DMS53 treated with DMSO at 0.1 percent for 48 hours (cell line): ENCODE measurements around the gene ACIN1.

Experiments
- DNase-seq: peaks from one replicate; lab custom pipeline; 2025; ENCODE audit not compliant: unreplicated experiment; lab: John Stamatoyannopoulos, UW

The ACIN1 gene

GRCh38 chr14:23105348-23105824, 10.4 kb upstream of the ACIN1 start:
- DNase-seq: no peak

GRCh38 chr14:23104591-23105347, 9.8 kb upstream of the ACIN1 start, which contains the start of gene CIROP:
Gene CIROP (minus strand): TSS chr14:23104989. CDS start chr14:23104920, 69 bp downstream.
- DNase-seq: no peak

- DNase-seq: no peak
Measured at GRCh38 chr14:23104070-23104590, 9.2 kb upstream of the ACIN1 start.

- DNase-seq: no peak
Measured at GRCh38 chr14:23103581-23103980, 8.6 kb upstream of the ACIN1 start.

GRCh38 chr14:23102801-23103200, 7.9 kb upstream of the ACIN1 start:
- DNase-seq: no peak

- no peak for DNase-seq
Measured at GRCh38 chr14:23101986-23102625, 7.2 kb upstream of the ACIN1 start.

- no peak for DNase-seq
Measured at GRCh38 chr14:23101213-23101970, 6.5 kb upstream of the ACIN1 start.

GRCh38 chr14:23099212-23099861, 4.4 kb upstream of the ACIN1 start:
- DNase-seq: no peak

- DNase-seq: no peak
Measured at GRCh38 chr14:23097786-23098185, 2.9 kb upstream of the ACIN1 start.

GRCh38 chr14:23095196-23096108, 516 bp upstream of the ACIN1 start, which contains the start of gene C14orf119:
Gene C14orf119 (plus strand): TSS chr14:23095505. CDS start chr14:23097659, 2,154 bp downstream.
- DNase-seq: no peak

GRCh38 chr14:23093991-23094665, 808 bp downstream of the ACIN1 start:
- no peak for DNase-seq

GRCh38 chr14:23093526-23093925, 1.4 kb downstream of the ACIN1 start:
- DNase-seq: no peak

- DNase-seq: no peak
Measured at GRCh38 chr14:23093104-23093503, 1.8 kb downstream of the ACIN1 start.

GRCh38 chr14:23091294-23092225, 3.4 kb downstream of the ACIN1 start:
- no peak for DNase-seq

GRCh38 chr14:23090254-23090636, 4.7 kb downstream of the ACIN1 start:
- no peak for DNase-seq

- no peak for DNase-seq
Measured at GRCh38 chr14:23089498-23090253, 5.3 kb downstream of the ACIN1 start.

- no peak for DNase-seq
Measured at GRCh38 chr14:23086565-23086964, 8.4 kb downstream of the ACIN1 start.
